Vagina (tissue), 2 donors: ENCODE data around the gene ARID1B. TPM values are rescaled to one million over a fixed set of nuclear protein-coding genes. Genes with fewer than 3 reads are reported as not detected.

Source experiments
- DNase-seq, 2 donors: peaks; one replicate each; pipeline ENCODE4 v3.0.0-alpha.2; 2017; ENCODE audit errors: extremely low spot score in 2 of 2
- H3K27ac ChIP-seq: fragments of 200-600 bp; sonication (generic); one replicate; pipeline ENCODE4 v1.5.1; 2019
- H3K27me3 ChIP-seq: fragments of 200-600 bp; sonication (generic); one replicate; pipeline ENCODE4 v1.5.1; 2019
- H3K36me3 ChIP-seq, 2 donors: fragments of 200-600 bp; sonication (generic); one replicate each; pipeline ENCODE4 v1.5.1; 2017 to 2019
- H3K4me1 ChIP-seq: fragments of 200-600 bp; sonication (generic); one replicate; pipeline ENCODE4 v1.5.1; 2019
- H3K4me3 ChIP-seq, 2 donors: fragments of 200-600 bp; sonication (generic); 1 replicate in 1 of 2; 2 replicates in 1 of 2; pipeline ENCODE4 v1.5.1; 2016 to 2019
- H3K9me3 ChIP-seq: fragments of 200-600 bp; sonication (generic); one replicate; pipeline ENCODE4 v1.5.1; 2019
- POLR2A ChIP-seq, 2 donors: fragments of 450-650 bp; IDR thresholded peaks; one replicate each; pipeline ENCODE4 v1.6.1; 2017; ENCODE audit warnings: antibody characterized with exemption in 2 of 2, mild to moderate bottlenecking in 2 of 2, moderate library complexity in 2 of 2
- POLR2AphosphoS5 ChIP-seq, 2 donors: sonication (generic); formaldehyde crosslinking; IDR thresholded peaks; one replicate each; pipeline ENCODE4 v1.9.0; 2017; ENCODE audit warnings: antibody characterized with exemption in 2 of 2, mild to moderate bottlenecking in 2 of 2, low read depth in 1 of 2; ENCODE audit not compliant: insufficient read depth in 1 of 2
- intact Hi-C: fragments of 100-400 bp; cut with DNase I; formaldehyde crosslinking; loops from one replicate; pipeline ENCODE4 v1.15.1; 2023
- total RNA-seq: library from RNA; depleted of rRNA; stranded (reverse); fragments of >200 nt; gene quantifications from one replicate; pipeline ENCODE4 v1.2.3, GENCODE V29; 2016
- TF ChIP-seq, protein P1 (sequence below), 3 experiments: fragments of 450-650 bp in 2 of 3; fragments of 200-600 bp in 1 of 3; sonication (generic) in 1 of 3; IDR thresholded peaks; one replicate each; pipeline ENCODE4 v1.5.1; 2017 to 2019; ENCODE audit warnings: antibody characterized with exemption in 3 of 3, mild to moderate bottlenecking in 2 of 3, moderate library complexity in 2 of 3

ARID1B gene
- total RNA-seq, 1 donor from 2014 or later: 141 TPM

DNA sequence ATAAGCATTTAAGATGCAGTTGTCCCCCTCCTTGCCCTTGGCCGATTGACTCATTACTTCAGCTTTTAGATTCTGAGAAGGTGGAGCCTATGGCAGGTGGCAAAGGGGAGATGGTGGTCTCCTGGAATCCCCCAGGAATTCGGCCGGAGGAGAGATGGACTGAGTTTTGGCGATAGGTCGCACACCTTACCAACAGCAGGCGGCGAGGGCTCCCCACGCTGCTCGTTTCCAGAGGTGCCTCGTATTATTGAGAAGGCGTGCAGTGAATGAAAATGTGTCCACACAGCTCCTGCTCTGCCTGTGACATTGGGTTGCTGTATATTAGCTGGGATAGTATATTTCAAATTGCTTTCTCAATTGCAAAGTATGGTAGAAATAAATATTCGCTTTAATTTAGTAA lies 224.5 kb downstream of the ARID1B start:
- Histone ChIP-seq H3K27me3 (no peaks in the 10 kb centered on the region), H3K4me3 (no peak overlapping the region), H3K27ac (no peak overlapping the region), H3K4me1 (peaks cover 15% of the 10 kb centered on the region), H3K36me3 (no peaks in the 10 kb centered on the region), H3K9me3 (no peaks in the 10 kb centered on the region)
- intact Hi-C loops: no loop called here
- no peak for DNase-seq
- TF ChIP-seq POLR2AphosphoS5 (IDR thresholded peaks at IDR 0.05; ENCODE audit: insufficient read depth in 1 of 2, low read depth in 1 of 2): no peak

DNA sequence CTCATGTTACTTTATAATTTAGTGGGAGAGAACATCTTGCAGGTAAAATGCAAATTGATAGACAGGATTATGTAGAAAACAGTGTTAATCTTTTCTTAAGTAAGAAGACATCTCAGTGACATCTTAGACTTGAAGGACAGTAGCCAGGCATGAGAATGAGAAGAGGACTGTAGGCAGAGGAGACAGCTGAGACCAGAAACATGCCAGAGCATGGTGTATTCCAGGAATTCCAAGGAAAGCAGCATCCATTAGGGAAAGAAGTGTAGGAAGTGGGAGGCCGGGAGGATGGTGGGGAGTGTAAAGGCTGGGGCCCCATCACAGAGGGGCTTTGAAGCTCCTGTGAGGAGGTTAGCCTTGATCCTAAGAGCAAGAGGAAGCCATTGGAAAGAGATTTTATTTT lies 225.6 kb downstream of the ARID1B start:
- Histone ChIP-seq H3K36me3 (no peaks in the 10 kb centered on the region), H3K9me3 (no peaks in the 10 kb centered on the region), H3K27ac (no peak overlapping the region), H3K4me1 (peaks cover 15% of the 10 kb centered on the region), H3K27me3 (no peaks in the 10 kb centered on the region), H3K4me3 (no peak overlapping the region)
- TF ChIP-seq, protein P1, sequence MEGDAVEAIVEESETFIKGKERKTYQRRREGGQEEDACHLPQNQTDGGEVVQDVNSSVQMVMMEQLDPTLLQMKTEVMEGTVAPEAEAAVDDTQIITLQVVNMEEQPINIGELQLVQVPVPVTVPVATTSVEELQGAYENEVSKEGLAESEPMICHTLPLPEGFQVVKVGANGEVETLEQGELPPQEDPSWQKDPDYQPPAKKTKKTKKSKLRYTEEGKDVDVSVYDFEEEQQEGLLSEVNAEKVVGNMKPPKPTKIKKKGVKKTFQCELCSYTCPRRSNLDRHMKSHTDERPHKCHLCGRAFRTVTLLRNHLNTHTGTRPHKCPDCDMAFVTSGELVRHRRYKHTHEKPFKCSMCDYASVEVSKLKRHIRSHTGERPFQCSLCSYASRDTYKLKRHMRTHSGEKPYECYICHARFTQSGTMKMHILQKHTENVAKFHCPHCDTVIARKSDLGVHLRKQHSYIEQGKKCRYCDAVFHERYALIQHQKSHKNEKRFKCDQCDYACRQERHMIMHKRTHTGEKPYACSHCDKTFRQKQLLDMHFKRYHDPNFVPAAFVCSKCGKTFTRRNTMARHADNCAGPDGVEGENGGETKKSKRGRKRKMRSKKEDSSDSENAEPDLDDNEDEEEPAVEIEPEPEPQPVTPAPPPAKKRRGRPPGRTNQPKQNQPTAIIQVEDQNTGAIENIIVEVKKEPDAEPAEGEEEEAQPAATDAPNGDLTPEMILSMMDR (IDR thresholded peaks at IDR 0.05): no peak
- TF ChIP-seq POLR2A (IDR thresholded peaks at IDR 0.05) (no peak), POLR2AphosphoS5 (IDR thresholded peaks at IDR 0.05; ENCODE audit: insufficient read depth in 1 of 2, low read depth in 1 of 2) (no peak)
- DNase-seq: no peak
- intact Hi-C loops: no loop called here

DNA sequence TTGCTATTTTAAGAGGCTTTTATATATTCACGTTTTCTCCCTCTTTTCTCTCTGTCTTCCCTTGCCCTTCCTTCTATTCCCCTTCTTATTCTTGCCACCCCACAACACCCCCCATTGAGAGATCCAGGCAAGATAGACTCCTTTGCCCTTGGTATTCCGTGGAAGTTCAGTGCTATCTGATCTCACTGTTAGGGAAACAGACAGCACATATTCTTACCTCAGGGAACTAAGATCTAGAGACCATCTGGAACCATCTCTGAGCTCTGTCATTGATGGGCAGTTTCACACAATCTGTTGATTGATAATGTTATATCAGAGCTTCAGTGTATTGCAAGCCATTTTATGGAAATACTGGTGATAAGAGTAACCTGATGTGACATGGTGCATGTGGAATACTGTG lies 228.8 kb downstream of the ARID1B start:
- no peak overlapping the region for H3K4me3 ChIP-seq
- intact Hi-C loops: no loop called here
- H3K27me3 ChIP-seq: no peaks in the 10 kb centered on the region
- peaks cover 15% of the 10 kb centered on the region for H3K4me1 ChIP-seq
- H3K27ac ChIP-seq: no peak overlapping the region
- TF ChIP-seq, protein P1 (IDR thresholded peaks at IDR 0.05): no peak
- TF ChIP-seq POLR2A (IDR thresholded peaks at IDR 0.05) (no peak), POLR2AphosphoS5 (IDR thresholded peaks at IDR 0.05; ENCODE audit: insufficient read depth in 1 of 2, low read depth in 1 of 2) (no peak)
- H3K36me3 ChIP-seq: no peaks in the 10 kb centered on the region
- DNase-seq: no peak
- no peaks in the 10 kb centered on the region for H3K9me3 ChIP-seq

DNA sequence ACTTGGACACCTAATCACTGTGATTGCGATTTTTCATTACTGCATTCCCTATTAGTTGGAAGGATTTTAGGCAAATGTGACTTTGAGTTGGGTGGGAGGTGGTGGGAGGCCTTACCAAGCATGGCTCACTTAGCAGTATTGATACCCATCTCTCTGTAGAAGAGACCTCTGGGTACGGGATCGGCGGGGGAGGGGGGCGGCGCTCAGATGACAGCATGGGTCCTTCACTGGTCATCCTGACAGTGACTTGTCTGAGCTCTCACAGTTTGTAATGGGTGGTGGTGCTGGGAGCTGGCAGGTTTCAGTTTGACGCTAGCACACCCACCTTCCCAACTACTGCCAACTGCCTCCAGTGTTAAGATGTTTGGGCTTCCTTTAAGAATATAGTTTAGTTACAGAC lies 231.4 kb downstream of the ARID1B start:
- Histone ChIP-seq H3K27ac (no peak overlapping the region), H3K4me3 (no peak overlapping the region), H3K36me3 (no peaks in the 10 kb centered on the region), H3K9me3 (no peaks in the 10 kb centered on the region), H3K4me1 (peaks cover 17% of the 10 kb centered on the region), H3K27me3 (no peaks in the 10 kb centered on the region)
- TF ChIP-seq POLR2AphosphoS5 (IDR thresholded peaks at IDR 0.05; ENCODE audit: insufficient read depth in 1 of 2, low read depth in 1 of 2): no peak
- no peak for TF ChIP-seq POLR2A (IDR thresholded peaks at IDR 0.05)
- DNase-seq: no peak
- intact Hi-C loops: no loop called here

DNA sequence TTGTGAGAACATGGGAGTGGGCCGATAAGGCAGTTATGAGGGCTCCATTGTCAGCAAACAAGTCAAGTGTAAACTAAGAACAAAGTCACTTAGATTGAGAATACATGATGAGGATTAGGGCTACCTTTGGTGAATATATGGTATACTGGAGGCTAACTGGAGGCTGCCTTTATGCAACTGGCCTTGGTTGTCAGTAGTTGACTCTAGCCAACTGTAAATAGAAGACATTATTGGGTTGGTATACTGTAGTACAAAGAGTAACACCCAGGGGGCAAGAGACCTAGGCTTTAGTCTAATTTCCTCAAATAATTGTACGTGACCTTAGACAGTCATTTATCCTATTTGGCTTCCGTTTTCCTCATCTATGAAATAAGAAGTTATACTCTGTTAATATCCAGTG lies 235.2 kb downstream of the ARID1B start:
- no peaks in the 10 kb centered on the region for H3K9me3 ChIP-seq
- TF ChIP-seq, protein P1 (IDR thresholded peaks at IDR 0.05): no peak
- TF ChIP-seq POLR2A (IDR thresholded peaks at IDR 0.05) (no peak), POLR2AphosphoS5 (IDR thresholded peaks at IDR 0.05; ENCODE audit: insufficient read depth in 1 of 2, low read depth in 1 of 2) (no peak)
- H3K27me3 ChIP-seq: no peaks in the 10 kb centered on the region
- H3K27ac ChIP-seq: no peak overlapping the region
- intact Hi-C loops: no loop called here
- H3K4me1 ChIP-seq: peaks cover 9% of the 10 kb centered on the region
- no peak for DNase-seq
- no peak overlapping the region for H3K4me3 ChIP-seq
- no peaks in the 10 kb centered on the region for H3K36me3 ChIP-seq

DNA sequence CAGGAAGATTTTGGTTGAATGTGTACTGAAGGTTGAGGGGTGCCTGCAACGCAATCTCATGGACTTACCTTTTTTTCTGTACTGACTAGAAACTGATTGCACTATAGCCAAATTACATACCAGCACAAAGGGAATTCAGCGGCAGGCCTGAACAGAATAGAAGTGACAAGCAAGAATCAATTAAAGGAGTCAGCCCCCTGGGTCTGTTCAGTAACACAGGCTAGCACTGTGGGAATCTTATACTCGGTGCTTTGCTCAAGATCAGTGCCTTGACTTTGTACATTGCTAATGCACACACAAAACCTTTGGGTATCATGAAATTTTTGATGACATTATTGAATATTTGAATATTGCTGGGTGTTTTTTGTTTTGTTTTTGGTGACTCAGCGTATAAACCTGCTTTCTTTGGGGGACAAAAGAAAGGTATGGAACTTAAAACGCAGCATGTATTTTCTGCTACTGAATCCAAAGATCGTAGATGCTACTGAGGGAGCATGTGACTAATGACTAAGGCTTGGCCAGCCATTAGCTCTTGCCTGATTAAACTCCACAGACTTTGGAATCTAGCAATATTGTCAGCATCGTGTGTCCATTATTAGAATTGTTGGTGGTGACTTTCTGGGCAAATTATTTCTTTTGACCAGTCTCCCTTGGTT lies 236.6 kb downstream of the ARID1B start:
- Histone ChIP-seq H3K27ac (no peak overlapping the region), H3K4me3 (no peak overlapping the region), H3K4me1 (peaks cover 15% of the 10 kb centered on the region), H3K9me3 (no peaks in the 10 kb centered on the region), H3K36me3 (no peaks in the 10 kb centered on the region), H3K27me3 (no peaks in the 10 kb centered on the region)
- TF ChIP-seq POLR2A (IDR thresholded peaks at IDR 0.05) (no peak), POLR2AphosphoS5 (IDR thresholded peaks at IDR 0.05; ENCODE audit: insufficient read depth in 1 of 2, low read depth in 1 of 2) (no peak)
- TF ChIP-seq, protein P1 (IDR thresholded peaks at IDR 0.05): no peak
- intact Hi-C loops: no loop called here
- DNase-seq: no peak
